Endothelial cell of umbilical vein (primary cell): Measurements from ENCODE around the gene TSPAN5.

ENCODE experiments used
- FOS ChIP-seq: IDR thresholded peaks from 2 replicates; pipeline ENCODE4 v1.6.1; 2011; ENCODE audit warnings: mild to moderate bottlenecking, low read length, moderate library complexity, borderline replicate concordance; ENCODE audit not compliant: insufficient read depth
- MAX ChIP-seq: IDR thresholded peaks from 2 replicates; pipeline ENCODE4 v1.6.1; 2011; ENCODE audit not compliant: insufficient read depth, insufficient read length
- POLR2A ChIP-seq: IDR thresholded peaks from 2 replicates; pipeline ENCODE4 v1.6.1; 2012; ENCODE audit warnings: low read depth, mild to moderate bottlenecking, control low read depth, low read length
- POLR2AphosphoS5 ChIP-seq: IDR thresholded peaks from 2 replicates; pipeline ENCODE4 v1.6.1; 2012; ENCODE audit warnings: low read depth, mild to moderate bottlenecking, control low read depth, low read length, moderate library complexity; ENCODE audit not compliant: insufficient read depth
- TF ChIP-seq, protein P1 (sequence below), 2 donors: IDR thresholded peaks; 1 replicate in 1 of 2; 2 replicates in 1 of 2; pipeline ENCODE4 v1.5.1; 2011; ENCODE audit warnings: low read length in 2 of 2, mild to moderate bottlenecking in 2 of 2, moderate library complexity in 2 of 2, control low read depth in 1 of 2, inconsistent platforms in 1 of 2, low read depth in 1 of 2; ENCODE audit not compliant: insufficient read depth in 1 of 2; ENCODE audit errors: extremely low read depth in 1 of 2

- TF ChIP-seq, protein P1, sequence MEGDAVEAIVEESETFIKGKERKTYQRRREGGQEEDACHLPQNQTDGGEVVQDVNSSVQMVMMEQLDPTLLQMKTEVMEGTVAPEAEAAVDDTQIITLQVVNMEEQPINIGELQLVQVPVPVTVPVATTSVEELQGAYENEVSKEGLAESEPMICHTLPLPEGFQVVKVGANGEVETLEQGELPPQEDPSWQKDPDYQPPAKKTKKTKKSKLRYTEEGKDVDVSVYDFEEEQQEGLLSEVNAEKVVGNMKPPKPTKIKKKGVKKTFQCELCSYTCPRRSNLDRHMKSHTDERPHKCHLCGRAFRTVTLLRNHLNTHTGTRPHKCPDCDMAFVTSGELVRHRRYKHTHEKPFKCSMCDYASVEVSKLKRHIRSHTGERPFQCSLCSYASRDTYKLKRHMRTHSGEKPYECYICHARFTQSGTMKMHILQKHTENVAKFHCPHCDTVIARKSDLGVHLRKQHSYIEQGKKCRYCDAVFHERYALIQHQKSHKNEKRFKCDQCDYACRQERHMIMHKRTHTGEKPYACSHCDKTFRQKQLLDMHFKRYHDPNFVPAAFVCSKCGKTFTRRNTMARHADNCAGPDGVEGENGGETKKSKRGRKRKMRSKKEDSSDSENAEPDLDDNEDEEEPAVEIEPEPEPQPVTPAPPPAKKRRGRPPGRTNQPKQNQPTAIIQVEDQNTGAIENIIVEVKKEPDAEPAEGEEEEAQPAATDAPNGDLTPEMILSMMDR (IDR thresholded peaks at IDR 0.05; ENCODE audit: extremely low read depth in 1 of 2, insufficient read depth in 1 of 2, low read depth in 1 of 2, low read length in 2 of 2), result no peak
- no peak for TF ChIP-seq MAX
- TF ChIP-seq POLR2A, result no peak
- no peak for TF ChIP-seq POLR2AphosphoS5
- no peak for TF ChIP-seq FOS
These were observed 24.4 kb downstream of the TSPAN5 start for GRCh38 chr4:98634061-98634460.
